H9 (cell line): ENCODE measurements around the gene JAK1. TPM values are rescaled to one million over a fixed set of nuclear protein-coding genes. Genes with fewer than 3 reads are reported as not detected.

Experiments
- DNase-seq: peaks from one replicate; pipeline ENCODE4 v3.0.0-alpha.2; 2017
- H2AFZ ChIP-seq: one replicate; pipeline ENCODE4 v1.6.1; 2013; ENCODE audit warnings: mild to moderate bottlenecking, low read length, control low read depth, moderate library complexity
- H2AK5ac ChIP-seq: 2 replicates; pipeline ENCODE4 v1.6.1; 2013; ENCODE audit warnings: low read length, control low read depth, mixed read lengths; ENCODE audit not compliant: insufficient read length
- H2BK120ac ChIP-seq: one replicate; pipeline ENCODE4 v1.6.1; 2013; ENCODE audit warnings: low read depth, mild to moderate bottlenecking, low read length, control low read depth, inconsistent platforms; ENCODE audit not compliant: poor library complexity, severe bottlenecking
- H2BK12ac ChIP-seq: 2 replicates; pipeline ENCODE4 v1.6.1; 2013; ENCODE audit warnings: low read length, control low read depth, mixed read lengths, low read depth; ENCODE audit not compliant: insufficient read length
- H2BK15ac ChIP-seq: 2 replicates; pipeline ENCODE4 v1.6.1; 2013; ENCODE audit warnings: low read depth, low read length, control low read depth
- H2BK20ac ChIP-seq: one replicate; pipeline ENCODE4 v1.6.1; 2013; ENCODE audit warnings: low read depth, mild to moderate bottlenecking, low read length, control low read depth, inconsistent platforms; ENCODE audit not compliant: poor library complexity, severe bottlenecking
- H2BK5ac ChIP-seq: 2 replicates; pipeline ENCODE4 v1.6.1; 2013; ENCODE audit warnings: low read length, control low read depth, mixed read lengths; ENCODE audit not compliant: insufficient read length
- H3K14ac ChIP-seq: 2 replicates; pipeline ENCODE4 v1.6.1; 2013; ENCODE audit warnings: low read length, control low read depth; ENCODE audit not compliant: insufficient read depth
- H3K18ac ChIP-seq: 2 replicates; pipeline ENCODE4 v1.6.1; 2013; ENCODE audit warnings: low read depth, mild to moderate bottlenecking, mixed read lengths, low read length, control low read depth; ENCODE audit not compliant: insufficient read length
- H3K23ac ChIP-seq: 2 replicates; pipeline ENCODE4 v1.6.1; 2013; ENCODE audit warnings: low read length, control low read depth, mixed read lengths, low read depth; ENCODE audit not compliant: insufficient read length
- H3K23me2 ChIP-seq: 2 replicates; pipeline ENCODE4 v1.6.1; 2013; ENCODE audit warnings: low read depth, mild to moderate bottlenecking, mixed read lengths, low read length, control low read depth; ENCODE audit not compliant: insufficient read length, poor library complexity, severe bottlenecking
- H3K27ac ChIP-seq: 2 replicates; pipeline ENCODE4 v1.5.1; 2013; ENCODE audit warnings: low read length, control low read depth, mixed read lengths, low read depth; ENCODE audit not compliant: insufficient read length
- H3K27me3 ChIP-seq: 2 replicates; pipeline ENCODE4 v1.6.1; 2013; ENCODE audit warnings: low read length, control low read depth, inconsistent platforms; ENCODE audit not compliant: insufficient read depth
- H3K4ac ChIP-seq: 2 replicates; pipeline ENCODE4 v1.6.1; 2013; ENCODE audit warnings: low read depth, mild to moderate bottlenecking, control low read depth, inconsistent platforms, low read length, moderate library complexity
- H3K4me1 ChIP-seq: 2 replicates; pipeline ENCODE4 v1.6.1; 2013; ENCODE audit warnings: low read length, control low read depth, inconsistent platforms; ENCODE audit not compliant: insufficient read depth
- H3K4me2 ChIP-seq: 2 replicates; pipeline ENCODE4 v1.6.1; 2013; ENCODE audit warnings: low read length, control low read depth, mixed read lengths; ENCODE audit not compliant: insufficient read length, insufficient read depth
- H3K56ac ChIP-seq: 2 replicates; pipeline ENCODE4 v1.6.1; 2013; ENCODE audit warnings: low read depth, mild to moderate bottlenecking, mixed read lengths, low read length, control low read depth; ENCODE audit not compliant: insufficient read length
- H3K79me1 ChIP-seq: 2 replicates; pipeline ENCODE4 v1.6.1; 2013; ENCODE audit warnings: low read depth, mild to moderate bottlenecking, moderate library complexity, low read length, control low read depth, inconsistent platforms; ENCODE audit not compliant: insufficient read depth, poor library complexity, severe bottlenecking
- H3K79me2 ChIP-seq: 2 replicates; pipeline ENCODE4 v1.6.1; 2013; ENCODE audit warnings: low read length, control low read depth, inconsistent platforms; ENCODE audit not compliant: insufficient read depth
- H3K9ac ChIP-seq: 2 replicates; pipeline ENCODE4 v1.6.1; 2013; ENCODE audit warnings: low read length, control low read depth, mixed read lengths; ENCODE audit not compliant: insufficient read length; ENCODE audit errors: extremely low read depth
- H3K9me3 ChIP-seq: one replicate; pipeline ENCODE4 v1.6.1; 2013; ENCODE audit warnings: low read depth, low read length, inconsistent platforms; ENCODE audit not compliant: control insufficient read depth
- H3T11ph ChIP-seq: one replicate; pipeline ENCODE4 v1.6.1; 2013; ENCODE audit warnings: mild to moderate bottlenecking, low read length, control low read depth, inconsistent platforms
- H4K20me1 ChIP-seq: one replicate; pipeline ENCODE4 v1.6.1; 2013; ENCODE audit not compliant: control insufficient read depth, insufficient read length, insufficient read depth
- H4K5ac ChIP-seq: 2 replicates; pipeline ENCODE4 v1.6.1; 2013; ENCODE audit warnings: low read depth, mild to moderate bottlenecking, mixed read lengths, low read length, control low read depth; ENCODE audit not compliant: insufficient read length
- H4K8ac ChIP-seq: replicated peaks from 2 replicates; pipeline ENCODE4 v1.6.1; 2013; ENCODE audit warnings: low read length, control low read depth, mixed read lengths, low read depth; ENCODE audit not compliant: insufficient read length
- H4K91ac ChIP-seq: 2 replicates; pipeline ENCODE4 v1.6.1; 2013; ENCODE audit warnings: low read depth, mild to moderate bottlenecking, moderate library complexity, mixed read lengths, low read length, control low read depth; ENCODE audit not compliant: insufficient read length
- H3K27ac Mint-ChIP-seq, 3 experiments: 2 replicates in 2 of 3; 3 replicates in 1 of 3; pipeline ENCODE4 v1.8.0; 2020 to 2021; ENCODE audit warnings: mixed read lengths in 3 of 3, mild to moderate bottlenecking in 1 of 3, moderate library complexity in 1 of 3
- H3K27me3 Mint-ChIP-seq: 2 replicates; pipeline ENCODE4 v1.8.0; 2021; ENCODE audit warnings: low read depth, mild to moderate bottlenecking, moderate library complexity, mixed read lengths
- H3K36me3 Mint-ChIP-seq, 3 experiments: 2 replicates in 2 of 3; 3 replicates in 1 of 3; pipeline ENCODE4 v1.8.0; 2020 to 2021; ENCODE audit warnings: low read depth in 3 of 3, mixed read lengths in 3 of 3; ENCODE audit not compliant: insufficient read depth in 1 of 3
- H3K4me1 Mint-ChIP-seq, 2 experiments: 2 replicates each; pipeline ENCODE4 v1.8.0; 2020; ENCODE audit warnings: mixed read lengths in 2 of 2
- H3K4me3 Mint-ChIP-seq, 2 experiments: 2 replicates in 1 of 2; 3 replicates in 1 of 2; pipeline ENCODE4 v1.8.0; 2020 to 2021; ENCODE audit warnings: mild to moderate bottlenecking in 2 of 2, mixed read lengths in 2 of 2, moderate library complexity in 1 of 2
- H3K9me3 Mint-ChIP-seq, 2 experiments: 2 replicates in 1 of 2; 3 replicates in 1 of 2; pipeline ENCODE4 v1.8.0; 2020; ENCODE audit warnings: mild to moderate bottlenecking in 2 of 2, mixed read lengths in 2 of 2, moderate library complexity in 1 of 2
- WGBS: extraction: QIAGEN DNeasy Blood & Tissue Kit; methylation state at CpG from one replicate; pipeline ENCODE4 v1.1.7; 2013; ENCODE audit warnings: missing lambda C conversion rate, low lambda C conversion rate, mixed read lengths; ENCODE audit not compliant: insufficient read length; ENCODE audit errors: extremely low coverage; 5-methylcytosine and 5-hydroxymethylcytosine counted together
- total RNA-seq: library from RNA; stranded (reverse); gene quantifications from 2 replicates; pipeline ENCODE4 v1.2.1, GENCODE V29; 2021
- TF ChIP-seq, protein P1 (sequence below): fragments of 200-600 bp; sonication (generic); conservative IDR thresholded peaks from 3 replicates; pipeline ENCODE4 v1.8.0; 2021; ENCODE audit warnings: antibody characterized with exemption, mild to moderate bottlenecking

JAK1 gene
- total RNA-seq, 1 experiment from 2014 or later: 12.8 TPM

DNA sequence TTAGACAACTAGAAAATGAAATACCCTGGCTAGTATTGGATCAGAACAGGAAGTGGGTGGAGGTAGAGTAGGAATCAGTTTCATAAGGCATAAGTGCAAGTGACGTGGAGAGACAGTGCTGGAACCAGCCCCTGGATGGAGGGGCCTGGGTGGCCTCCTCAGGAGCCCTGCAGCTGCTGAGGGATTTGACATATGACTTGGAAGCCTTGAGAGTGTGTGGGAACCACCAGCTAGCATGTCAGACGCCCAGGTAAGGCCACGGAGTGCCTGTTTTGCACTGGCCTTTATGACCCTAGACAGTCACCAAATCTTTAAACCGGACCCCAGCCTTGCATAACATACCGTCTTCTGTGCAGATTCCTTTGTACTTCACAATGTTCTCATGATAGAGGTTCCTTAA is 127.1 kb downstream of the JAK1 start:
- Mint-ChIP-seq H3K9me3 (no peaks in the 10 kb centered on the region), H3K27me3 (no peaks in the 10 kb centered on the region), H3K27ac (no peak overlapping the region; a peak in 1 of 7 replicates), H3K4me3 (no peak overlapping the region), H3K36me3 (peaks cover 5 to 24% (median 7%) of the 10 kb centered on the region in 3 experiments; a peak in 6 of 7 replicates), H3K4me1 (peaks cover 4 to 5% of the 10 kb centered on the region in 2 experiments; a peak in 2 of 4 replicates)
- Histone ChIP-seq H2BK120ac (no peak overlapping the region), H3K27ac (no peak overlapping the region), H4K5ac (no peak overlapping the region), H3K4ac (no peak overlapping the region), H3K79me1 (no peaks in the 10 kb centered on the region), H3K56ac (no peak overlapping the region), H2BK12ac (no peak overlapping the region), H3T11ph (no peak overlapping the region), H3K9ac (no peak overlapping the region), H3K4me2 (no peak overlapping the region), H3K14ac (no peak overlapping the region), H2AFZ (no peak overlapping the region), H4K20me1 (no peaks in the 10 kb centered on the region), H3K9me3 (no peaks in the 10 kb centered on the region), H4K91ac (no peak overlapping the region), H3K23ac (no peak overlapping the region), H2BK20ac (no peak overlapping the region), H2AK5ac (no peak overlapping the region), H3K4me1 (no peaks in the 10 kb centered on the region), H3K79me2 (no peaks in the 10 kb centered on the region), H4K8ac (no peak overlapping the region), H2BK15ac (no peak overlapping the region), H2BK5ac (no peak overlapping the region), H3K27me3 (no peaks in the 10 kb centered on the region), H3K23me2 (no peaks in the 10 kb centered on the region), H3K18ac (no peak overlapping the region)
- WGBS: no CpG with 5 or more reads among the region's 5 CpGs
- no peak for DNase-seq
- TF ChIP-seq, protein P1, sequence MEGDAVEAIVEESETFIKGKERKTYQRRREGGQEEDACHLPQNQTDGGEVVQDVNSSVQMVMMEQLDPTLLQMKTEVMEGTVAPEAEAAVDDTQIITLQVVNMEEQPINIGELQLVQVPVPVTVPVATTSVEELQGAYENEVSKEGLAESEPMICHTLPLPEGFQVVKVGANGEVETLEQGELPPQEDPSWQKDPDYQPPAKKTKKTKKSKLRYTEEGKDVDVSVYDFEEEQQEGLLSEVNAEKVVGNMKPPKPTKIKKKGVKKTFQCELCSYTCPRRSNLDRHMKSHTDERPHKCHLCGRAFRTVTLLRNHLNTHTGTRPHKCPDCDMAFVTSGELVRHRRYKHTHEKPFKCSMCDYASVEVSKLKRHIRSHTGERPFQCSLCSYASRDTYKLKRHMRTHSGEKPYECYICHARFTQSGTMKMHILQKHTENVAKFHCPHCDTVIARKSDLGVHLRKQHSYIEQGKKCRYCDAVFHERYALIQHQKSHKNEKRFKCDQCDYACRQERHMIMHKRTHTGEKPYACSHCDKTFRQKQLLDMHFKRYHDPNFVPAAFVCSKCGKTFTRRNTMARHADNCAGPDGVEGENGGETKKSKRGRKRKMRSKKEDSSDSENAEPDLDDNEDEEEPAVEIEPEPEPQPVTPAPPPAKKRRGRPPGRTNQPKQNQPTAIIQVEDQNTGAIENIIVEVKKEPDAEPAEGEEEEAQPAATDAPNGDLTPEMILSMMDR: no peak
